Uterus (tissue), 4 donors: ENCODE results near the gene LCN1. TPM values are rescaled to one million over a fixed set of nuclear protein-coding genes. Genes with fewer than 3 reads are reported as not detected.

Source experiments
- DNase-seq, 2 donors: peaks; one replicate each; pipeline ENCODE4 v3.0.0-alpha.2; 2019 to 2020
- H3K27ac ChIP-seq, 2 donors: fragments of 200-600 bp; sonication (generic); 1 replicate in 1 of 2; 2 replicates in 1 of 2; pipeline ENCODE4 v1.5.1; 2016 to 2018
- H3K27me3 ChIP-seq, 2 donors: fragments of 200-600 bp; sonication (generic); one replicate each; pipeline ENCODE4 v1.5.1; 2018 to 2019; ENCODE audit warnings: control low read depth in 1 of 2
- H3K36me3 ChIP-seq, 2 donors: fragments of 200-600 bp; sonication (generic); one replicate each; pipeline ENCODE4 v1.5.1; 2019; ENCODE audit warnings: control low read depth in 1 of 2
- H3K4me1 ChIP-seq, 2 donors: fragments of 200-600 bp; sonication (generic); one replicate each; pipeline ENCODE4 v1.5.1; 2018 to 2019; ENCODE audit warnings: control low read depth in 1 of 2
- H3K4me3 ChIP-seq, 2 donors: fragments of 200-600 bp; sonication (generic); 1 replicate in 1 of 2; 2 replicates in 1 of 2; pipeline ENCODE4 v1.5.1; 2018 to 2019; ENCODE audit warnings: mild to moderate bottlenecking in 1 of 2
- H3K9me3 ChIP-seq, 2 donors: fragments of 200-600 bp; sonication (generic); one replicate each; pipeline ENCODE4 v1.5.1; 2019; ENCODE audit warnings: control low read depth in 1 of 2
- POLR2A ChIP-seq, 2 donors: fragments of 450-650 bp; IDR thresholded peaks; one replicate each; pipeline ENCODE4 v1.6.1; 2016; ENCODE audit warnings: antibody characterized with exemption in 2 of 2, mild to moderate bottlenecking in 1 of 2, moderate library complexity in 1 of 2
- intact Hi-C: fragments of 100-400 bp; cut with DNase I; formaldehyde crosslinking; loops from one replicate; pipeline ENCODE4 v1.15.1; 2023; ENCODE audit warnings: low total_unique reads
- total RNA-seq, 4 donors: library from RNA; depleted of rRNA in 3 of 4; stranded (reverse); fragments of >200 nt in 3 of 4; gene quantifications; one replicate each; pipeline versions ENCODE4 v1.1.0 to v1.2.4, GENCODE V29; 2014 to 2023
- TF ChIP-seq, protein P1 (sequence below), 4 experiments: fragments of 200-600 bp in 2 of 4; fragments of 450-650 bp in 2 of 4; sonication (generic) in 2 of 4; IDR thresholded peaks; one replicate each; pipeline ENCODE4 v1.5.1; 2016 to 2019; ENCODE audit warnings: antibody characterized with exemption in 4 of 4, mild to moderate bottlenecking in 2 of 4, moderate library complexity in 1 of 4
- donor health status: DM: yes; HTN: yes; CAD: no.

LCN1 gene
- total RNA-seq, 4 donors from 2014 or later: 2.2 TPM; not detected in 3

- intact Hi-C loops: no loop called here
- TF ChIP-seq, protein P1, sequence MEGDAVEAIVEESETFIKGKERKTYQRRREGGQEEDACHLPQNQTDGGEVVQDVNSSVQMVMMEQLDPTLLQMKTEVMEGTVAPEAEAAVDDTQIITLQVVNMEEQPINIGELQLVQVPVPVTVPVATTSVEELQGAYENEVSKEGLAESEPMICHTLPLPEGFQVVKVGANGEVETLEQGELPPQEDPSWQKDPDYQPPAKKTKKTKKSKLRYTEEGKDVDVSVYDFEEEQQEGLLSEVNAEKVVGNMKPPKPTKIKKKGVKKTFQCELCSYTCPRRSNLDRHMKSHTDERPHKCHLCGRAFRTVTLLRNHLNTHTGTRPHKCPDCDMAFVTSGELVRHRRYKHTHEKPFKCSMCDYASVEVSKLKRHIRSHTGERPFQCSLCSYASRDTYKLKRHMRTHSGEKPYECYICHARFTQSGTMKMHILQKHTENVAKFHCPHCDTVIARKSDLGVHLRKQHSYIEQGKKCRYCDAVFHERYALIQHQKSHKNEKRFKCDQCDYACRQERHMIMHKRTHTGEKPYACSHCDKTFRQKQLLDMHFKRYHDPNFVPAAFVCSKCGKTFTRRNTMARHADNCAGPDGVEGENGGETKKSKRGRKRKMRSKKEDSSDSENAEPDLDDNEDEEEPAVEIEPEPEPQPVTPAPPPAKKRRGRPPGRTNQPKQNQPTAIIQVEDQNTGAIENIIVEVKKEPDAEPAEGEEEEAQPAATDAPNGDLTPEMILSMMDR (IDR thresholded peaks at IDR 0.05): no peak
- TF ChIP-seq POLR2A (IDR thresholded peaks at IDR 0.05): no peak
- Histone ChIP-seq H3K9me3 (no peaks in the 10 kb centered on the region), H3K4me1 (peaks cover 0 to 5% of the 10 kb centered on the region in 2 donors), H3K36me3 (no peaks in the 10 kb centered on the region), H3K27ac (no peak overlapping the region), H3K27me3 (no peaks in the 10 kb centered on the region), H3K4me3 (no peak overlapping the region)
- DNase-seq: no peak
These were observed 35.9 kb upstream of the LCN1 start for GRCh38 chr9:135485385-135485784.

DNA sequence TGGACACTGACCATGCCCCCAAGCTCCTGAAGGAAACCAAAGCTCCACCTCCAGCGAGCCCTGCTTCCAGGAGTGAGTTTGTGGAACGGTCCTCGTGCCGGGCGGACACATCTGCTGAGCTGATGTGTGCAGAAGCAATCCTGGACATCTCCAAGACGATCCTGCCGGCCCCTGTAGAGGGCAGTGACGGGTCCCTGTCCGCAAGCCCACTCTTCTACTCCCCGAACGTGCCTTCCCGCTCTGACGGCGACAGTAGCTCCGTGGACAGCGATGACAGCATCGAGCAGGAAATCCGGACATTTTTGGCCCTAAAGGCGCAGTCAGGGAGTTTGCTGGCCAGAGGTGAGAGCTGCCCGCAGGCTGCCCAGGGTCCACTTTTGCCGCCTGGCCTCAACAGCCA is 35.4 kb upstream of the LCN1 start:
- no peaks in the 10 kb centered on the region for H3K27me3 ChIP-seq
- H3K9me3 ChIP-seq: no peaks in the 10 kb centered on the region
- TF ChIP-seq, protein P1 (IDR thresholded peaks at IDR 0.05): no peak
- no peak for TF ChIP-seq POLR2A (IDR thresholded peaks at IDR 0.05)
- peaks cover 0 to 2% of the 10 kb centered on the region in 2 donors for H3K4me1 ChIP-seq
- DNase-seq: no peak
- no peaks in the 10 kb centered on the region for H3K36me3 ChIP-seq
- no peak overlapping the region for H3K4me3 ChIP-seq
- intact Hi-C loops: no loop called here
- H3K27ac ChIP-seq: no peak overlapping the region

DNA sequence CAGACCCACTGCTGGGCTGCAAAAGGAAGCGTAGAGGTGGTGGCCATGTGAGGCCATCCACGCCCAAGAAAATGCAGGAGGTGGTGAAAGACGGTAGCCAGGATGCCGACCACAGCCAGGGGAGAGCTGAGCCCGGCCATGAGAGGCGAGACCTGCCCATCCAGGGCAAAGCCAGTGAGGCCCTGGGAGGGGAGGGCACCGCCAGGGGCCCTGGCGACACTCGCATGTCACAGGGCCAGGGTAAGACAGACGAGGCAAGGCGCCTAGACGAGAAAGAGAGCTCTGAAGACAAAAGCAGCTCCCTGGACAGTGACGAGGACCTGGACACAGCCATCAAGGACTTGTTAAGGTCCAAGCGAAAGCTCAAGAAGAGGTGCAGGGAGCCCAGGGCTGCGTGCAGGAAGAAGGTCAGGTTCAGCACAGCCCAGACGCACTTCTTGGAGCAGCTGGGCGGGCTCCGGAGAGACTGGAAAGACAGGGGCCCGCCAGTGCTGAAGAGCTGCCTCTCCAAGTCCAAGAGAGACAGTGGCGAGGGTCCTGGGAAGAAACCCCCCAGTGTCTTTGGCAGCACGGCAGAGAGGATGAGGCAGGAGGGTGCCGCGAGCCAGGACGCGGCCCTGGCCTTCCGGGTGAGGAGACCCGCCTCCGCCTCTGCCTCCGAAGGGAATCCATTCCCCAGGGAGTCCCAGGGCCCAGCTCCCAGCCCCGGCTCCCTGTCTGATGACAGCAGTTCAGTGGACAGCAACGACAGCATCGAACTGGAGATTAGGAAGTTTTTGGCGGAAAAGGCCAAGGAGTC is 34.8 kb upstream of the LCN1 start:
- H3K27me3 ChIP-seq: no peaks in the 10 kb centered on the region
- no peak for TF ChIP-seq POLR2A (IDR thresholded peaks at IDR 0.05)
- TF ChIP-seq, protein P1 (IDR thresholded peaks at IDR 0.05): no peak
- H3K9me3 ChIP-seq: no peaks in the 10 kb centered on the region
- intact Hi-C loops: no loop called here
- no peaks in the 10 kb centered on the region for H3K36me3 ChIP-seq
- H3K27ac ChIP-seq: no peak overlapping the region
- H3K4me3 ChIP-seq: no peak overlapping the region
- no peaks in the 10 kb centered on the region for H3K4me1 ChIP-seq
- no peak for DNase-seq

DNA sequence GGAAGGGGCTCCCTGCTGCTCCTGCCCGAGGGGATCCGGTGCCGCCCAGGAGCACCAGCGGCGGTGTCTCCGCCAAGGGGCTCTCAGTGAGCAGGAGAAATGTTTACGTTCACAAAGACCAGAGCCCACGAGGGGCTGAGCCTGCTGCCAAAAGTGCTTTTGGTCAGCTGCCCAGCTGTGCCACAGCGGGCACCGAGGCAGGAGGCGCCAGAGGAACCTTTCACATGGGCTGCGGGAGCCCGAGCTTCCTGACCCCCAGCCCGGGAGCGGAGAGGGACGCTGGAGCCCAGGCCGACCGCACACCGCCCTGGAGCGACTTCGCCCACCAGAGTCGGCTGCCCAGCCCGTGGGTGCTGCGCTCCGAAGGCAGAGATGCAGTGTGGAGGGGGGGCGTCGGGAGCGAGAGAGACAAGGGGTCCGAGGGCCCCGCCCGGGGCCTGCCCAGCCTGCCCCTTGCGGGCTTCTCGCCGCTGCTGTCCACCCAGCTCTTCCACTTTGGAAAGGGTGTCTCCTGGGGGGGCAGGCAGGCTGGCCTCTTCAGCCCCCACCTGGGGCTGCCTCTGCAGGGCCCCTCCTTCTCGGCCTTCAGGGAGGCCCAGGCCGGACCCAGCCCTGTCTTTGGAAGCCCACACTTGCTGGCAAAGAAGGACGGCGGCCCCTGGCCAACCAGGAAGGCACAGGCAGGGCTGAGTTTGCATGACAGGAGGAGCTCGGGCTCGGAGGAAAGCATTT is 33.8 kb upstream of the LCN1 start:
- H3K4me1 ChIP-seq: no peaks in the 10 kb centered on the region

More for the DNA sequence above, 33.8 kb upstream of the LCN1 start:
- no peaks in the 10 kb centered on the region for H3K36me3 ChIP-seq
- H3K27me3 ChIP-seq: no peaks in the 10 kb centered on the region
- no peak for DNase-seq
- no peak overlapping the region for H3K27ac ChIP-seq
- H3K4me3 ChIP-seq: no peak overlapping the region
- intact Hi-C loops: no loop called here
- no peaks in the 10 kb centered on the region for H3K9me3 ChIP-seq
- no peak for TF ChIP-seq POLR2A (IDR thresholded peaks at IDR 0.05)
- TF ChIP-seq, protein P1 (IDR thresholded peaks at IDR 0.05): no peak
